ENCODE data around the gene APLP1. TPM values are rescaled to one million over a fixed set of nuclear protein-coding genes. Genes with fewer than 3 reads are reported as not detected.
A peak's percentile ranks its signal among the peaks of the same experiment; 100 is the strongest.
"Not testable (repeated sequence)": the region's sequence is repeated elsewhere in the genome, so short reads cannot be mapped to it uniquely, and the experiment has no call there.

The APLP1 gene
- total RNA-seq: 1 to 10 TPM; 2.4 to 7.7 TPM

GRCh38 chr19:35868172-35868822 lies at the start of gene APLP1:
TSS of gene APLP1 (plus strand) at chr19:35868574. CDS start at chr19:35868637, 63 bp downstream.
- peaks cover 0 to 1% of the 10 kb centered on the region in 2 donors for H3K9me3 Mint-ChIP-seq
- no peak within 1 kb of the TSS for H3K27ac Mint-ChIP-seq
- H3K4me1 Mint-ChIP-seq (ENCODE audit: low read depth): peaks cover 18% of the 10 kb centered on the region
- H3K36me3 Mint-ChIP-seq (ENCODE audit: insufficient read depth in 2 of 2): no peaks in the 10 kb centered on the region
- DNase-seq (peak; percentile 81 to 83), ATAC-seq (replicated peaks in 1 of 2) (peak; percentile 68 to 72)
- H3K4me3 Mint-ChIP-seq: peak within 1 kb of the TSS; percentile 69 to 90
- peaks cover 53% of the 10 kb centered on the region for H3K27me3 Mint-ChIP-seq (ENCODE audit: low read depth)

GRCh38 chr19:35822579-35822978 lies 45.8 kb upstream of the APLP1 start:
- Mint-ChIP-seq H3K36me3 (ENCODE audit: insufficient read depth in 2 of 2) (no peaks in the 10 kb centered on the region), H3K27me3 (ENCODE audit: low read depth) (peaks cover 25% of the 10 kb centered on the region), H3K4me1 (ENCODE audit: low read depth) (no peaks in the 10 kb centered on the region), H3K4me3 (no peak overlapping the region), H3K27ac (no peak overlapping the region), H3K9me3 (no peaks in the 10 kb centered on the region)
- ATAC-seq (replicated peaks in 1 of 2) (no peak), DNase-seq (no peak)

GRCh38 chr19:35824150-35824549 lies 44.2 kb upstream of the APLP1 start:
- Mint-ChIP-seq H3K27ac (no peak overlapping the region), H3K27me3 (ENCODE audit: low read depth) (peaks cover 17% of the 10 kb centered on the region), H3K9me3 (no peaks in the 10 kb centered on the region), H3K4me1 (ENCODE audit: low read depth) (no peaks in the 10 kb centered on the region), H3K36me3 (ENCODE audit: insufficient read depth in 2 of 2) (no peaks in the 10 kb centered on the region), H3K4me3 (no peak overlapping the region)
- ATAC-seq (replicated peaks in 1 of 2): no peak
- no peak for DNase-seq

GRCh38 chr19:35828692-35829301 lies 39.6 kb upstream of the APLP1 start:
- Mint-ChIP-seq H3K4me3 (no peak overlapping the region), H3K27ac (no peak overlapping the region), H3K9me3 (no peaks in the 10 kb centered on the region), H3K4me1 (ENCODE audit: low read depth) (no peaks in the 10 kb centered on the region), H3K36me3 (ENCODE audit: insufficient read depth in 2 of 2) (no peaks in the 10 kb centered on the region), H3K27me3 (ENCODE audit: low read depth) (peaks cover 14% of the 10 kb centered on the region)
- DNase-seq (peak; percentile 44 to 53), ATAC-seq (replicated peaks in 1 of 2) (no peak)

- no peaks in the 10 kb centered on the region for H3K4me1 Mint-ChIP-seq (ENCODE audit: low read depth)
- H3K27ac Mint-ChIP-seq: no peak overlapping the region
- H3K9me3 Mint-ChIP-seq: no peaks in the 10 kb centered on the region
Observed at GRCh38 chr19:35830986-35831385, 37.4 kb upstream of the APLP1 start.

GRCh38 chr19:35832054-35832453 lies 36.3 kb upstream of the APLP1 start:
- Mint-ChIP-seq H3K4me3 (no peak overlapping the region), H3K9me3 (no peaks in the 10 kb centered on the region), H3K36me3 (ENCODE audit: insufficient read depth in 2 of 2) (no peaks in the 10 kb centered on the region), H3K27ac (no peak overlapping the region), H3K27me3 (ENCODE audit: low read depth) (peaks cover 23% of the 10 kb centered on the region), H3K4me1 (ENCODE audit: low read depth) (no peaks in the 10 kb centered on the region)
- ATAC-seq (replicated peaks in 1 of 2): no peak
- no peak for DNase-seq

More at GRCh38 chr19:35830986-35831385, 37.4 kb upstream of the APLP1 start:
- no peaks in the 10 kb centered on the region for H3K36me3 Mint-ChIP-seq (ENCODE audit: insufficient read depth in 2 of 2)
- ATAC-seq (replicated peaks in 1 of 2) (no peak), DNase-seq (no peak)
- peaks cover 15% of the 10 kb centered on the region for H3K27me3 Mint-ChIP-seq (ENCODE audit: low read depth)
- no peak overlapping the region for H3K4me3 Mint-ChIP-seq

- H3K27ac Mint-ChIP-seq: no peak overlapping the region
- H3K4me1 Mint-ChIP-seq (ENCODE audit: low read depth): no peaks in the 10 kb centered on the region
- no peaks in the 10 kb centered on the region for H3K36me3 Mint-ChIP-seq (ENCODE audit: insufficient read depth in 2 of 2)
- no peak for DNase-seq
- no peak overlapping the region for H3K4me3 Mint-ChIP-seq
- ATAC-seq (replicated peaks in 1 of 2): no peak
- peaks cover 23% of the 10 kb centered on the region for H3K27me3 Mint-ChIP-seq (ENCODE audit: low read depth)
- peaks cover 0 to 1% of the 10 kb centered on the region in 2 donors for H3K9me3 Mint-ChIP-seq
Observed at GRCh38 chr19:35833972-35834371, 34.4 kb upstream of the APLP1 start.

GRCh38 chr19:35836096-35836495 lies 32.3 kb upstream of the APLP1 start:
- peaks cover 21% of the 10 kb centered on the region for H3K27me3 Mint-ChIP-seq (ENCODE audit: low read depth)
- H3K4me1 Mint-ChIP-seq (ENCODE audit: low read depth); H3K27ac Mint-ChIP-seq; ATAC-seq (replicated peaks in 1 of 2); H3K9me3 Mint-ChIP-seq; DNase-seq; H3K36me3 Mint-ChIP-seq (ENCODE audit: insufficient read depth in 2 of 2); H3K4me3 Mint-ChIP-seq: not testable (repeated sequence)

GRCh38 chr19:35841961-35842595 lies 26.3 kb upstream of the APLP1 start:
- no peak overlapping the region for H3K27ac Mint-ChIP-seq
- peaks cover 0 to 6% of the 10 kb centered on the region in 2 donors for H3K9me3 Mint-ChIP-seq
- H3K4me1 Mint-ChIP-seq (ENCODE audit: low read depth): peaks cover 15% of the 10 kb centered on the region
- peaks cover 3% of the 10 kb centered on the region in 2 donors for H3K36me3 Mint-ChIP-seq (ENCODE audit: insufficient read depth in 2 of 2)
- no peak for ATAC-seq (replicated peaks in 1 of 2)
- no peak overlapping the region for H3K4me3 Mint-ChIP-seq
- peaks cover 44% of the 10 kb centered on the region for H3K27me3 Mint-ChIP-seq (ENCODE audit: low read depth)
- DNase-seq: no peak

GRCh38 chr19:35842666-35843272 lies 25.6 kb upstream of the APLP1 start:
- Mint-ChIP-seq H3K4me1 (ENCODE audit: low read depth) (peaks cover 15% of the 10 kb centered on the region), H3K27me3 (ENCODE audit: low read depth) (peaks cover 44% of the 10 kb centered on the region), H3K36me3 (ENCODE audit: insufficient read depth in 2 of 2) (peaks cover 3% of the 10 kb centered on the region in 2 donors), H3K9me3 (peaks cover 0 to 6% of the 10 kb centered on the region in 2 donors), H3K4me3 (no peak overlapping the region), H3K27ac (no peak overlapping the region)
- ATAC-seq (replicated peaks in 1 of 2) (no peak), DNase-seq (no peak)

GRCh38 chr19:35843676-35844481 lies 24.5 kb upstream of the APLP1 start:
- peaks cover 0 to 6% of the 10 kb centered on the region in 2 donors for H3K9me3 Mint-ChIP-seq
- peaks cover 44% of the 10 kb centered on the region for H3K27me3 Mint-ChIP-seq (ENCODE audit: low read depth)
- no peak overlapping the region for H3K4me3 Mint-ChIP-seq
- H3K4me1 Mint-ChIP-seq (ENCODE audit: low read depth): peaks cover 15% of the 10 kb centered on the region
- no peak overlapping the region for H3K27ac Mint-ChIP-seq
- ATAC-seq (replicated peaks in 1 of 2): no peak
- no peak for DNase-seq
- H3K36me3 Mint-ChIP-seq (ENCODE audit: insufficient read depth in 2 of 2): peaks cover 3% of the 10 kb centered on the region in 2 donors

GRCh38 chr19:35844482-35845214 lies 23.7 kb upstream of the APLP1 start:
- Mint-ChIP-seq H3K36me3 (ENCODE audit: insufficient read depth in 2 of 2) (peaks cover 3% of the 10 kb centered on the region in 2 donors), H3K9me3 (peaks cover 0 to 4% of the 10 kb centered on the region in 2 donors), H3K27me3 (ENCODE audit: low read depth) (peaks cover 44% of the 10 kb centered on the region), H3K4me1 (ENCODE audit: low read depth) (peaks cover 15% of the 10 kb centered on the region), H3K27ac (no peak overlapping the region), H3K4me3 (peak overlapping the region; percentile 77 to 81)
- DNase-seq (no peak), ATAC-seq (replicated peaks in 1 of 2) (no peak)
